Endothelial cell of umbilical vein (primary cell): ENCODE data around the gene NOXA1. TPM values are rescaled to one million over a fixed set of nuclear protein-coding genes. Genes with fewer than 3 reads are reported as not detected.

ENCODE experiments used
- BruUV-seq: library from RNA; stranded (reverse); fragments of 400-500 nt; replicated peaks from 2 replicates; lab custom pipeline; 2021; lab: Mats Ljungman, UMichigan
- CTCF ChIA-PET: fragments of 300-600, 350-600 bp; sonication (Branson Sonifier 250); formaldehyde crosslinking; loops from one replicate; lab custom pipeline; 2021; ENCODE audit warnings: antibody characterized with exemption, inconsistent platforms; lab: Charles Lee
- POLR2A ChIA-PET: fragments of 300-600, 350-600 bp; sonication (Branson Sonifier 250); formaldehyde crosslinking; loops from one replicate; lab custom pipeline; 2021; ENCODE audit warnings: antibody characterized with exemption, inconsistent platforms; lab: Charles Lee
- DNase-seq: peaks from one replicate; pipeline ENCODE4 v3.0.0-alpha.2; 2011; ENCODE audit warnings: low read depth, low spot score
- FAIRE-seq: peaks from 2 replicates; lab custom pipeline; 2011; peaks lifted over from hg19 to GRCh38; lab: Jason Lieb, UNC
- H2AFZ ChIP-seq: 2 replicates; pipeline ENCODE4 v1.6.0; 2012; ENCODE audit warnings: low read depth, low read length, control low read depth, inconsistent platforms
- H3K27ac ChIP-seq: 2 replicates; pipeline ENCODE4 v1.5.1; 2011; ENCODE audit warnings: low read depth, mild to moderate bottlenecking, control low read depth, low read length, moderate library complexity; ENCODE audit not compliant: insufficient read depth
- H3K27me3 ChIP-seq, 2 experiments: 2 replicates each; pipeline versions ENCODE4 v1.6.0 to v1.6.1; 2011; ENCODE audit warnings: low read length in 2 of 2, mixed read lengths in 1 of 2; ENCODE audit not compliant: control insufficient read depth in 2 of 2, insufficient read depth in 2 of 2
- H3K36me3 ChIP-seq, 2 experiments: 2 replicates in 1 of 2; 3 replicates in 1 of 2; pipeline ENCODE4 v1.5.1; 2011; ENCODE audit warnings: low read length in 2 of 2, mild to moderate bottlenecking in 1 of 2, moderate library complexity in 1 of 2; ENCODE audit not compliant: control insufficient read depth in 2 of 2, insufficient read depth in 2 of 2; ENCODE audit errors: extremely low read depth in 1 of 2
- H3K4me1 ChIP-seq: 3 replicates; pipeline ENCODE4 v1.5.1; 2011; ENCODE audit warnings: mild to moderate bottlenecking, low read length; ENCODE audit not compliant: control insufficient read depth, insufficient read depth; ENCODE audit errors: extremely low read depth
- H3K4me2 ChIP-seq: 2 replicates; pipeline ENCODE4 v1.6.1; 2011; ENCODE audit warnings: low read length, control low read depth, mixed read lengths; ENCODE audit not compliant: insufficient read depth
- H3K4me3 ChIP-seq, 3 experiments: fragments of 200-600 bp in 1 of 3; sonication (generic), shearing (Covaris generic) in 1 of 3; replicated peaks in 1 of 3; 2 replicates each; pipeline ENCODE4 v1.5.1; 2011 to 2016; ENCODE audit warnings: control low read depth in 3 of 3, low read length in 3 of 3, mild to moderate bottlenecking in 2 of 3, inconsistent platforms in 1 of 3, low read depth in 1 of 3, moderate library complexity in 1 of 3; ENCODE audit not compliant: insufficient read depth in 1 of 3
- H3K79me2 ChIP-seq: 2 replicates; pipeline ENCODE4 v1.6.0; 2012; ENCODE audit warnings: low read length, inconsistent platforms; ENCODE audit not compliant: control insufficient read depth, insufficient read depth
- H3K9ac ChIP-seq: replicated peaks from 2 replicates; pipeline ENCODE3; 2011; ENCODE audit warnings: low read length, control low read depth; ENCODE audit not compliant: insufficient read depth; ENCODE audit errors: extremely low read depth
- H3K9me1 ChIP-seq: replicated peaks from 3 replicates; pipeline ENCODE4 v1.6.0; 2011; ENCODE audit warnings: mild to moderate bottlenecking, low read length; ENCODE audit not compliant: control insufficient read depth, insufficient read depth; ENCODE audit errors: extremely low read depth
- H3K9me3 ChIP-seq: replicated peaks from 2 replicates; pipeline ENCODE4 v1.5.1; 2012; ENCODE audit warnings: low read length, inconsistent platforms; ENCODE audit not compliant: control insufficient read depth, insufficient read depth
- H4K20me1 ChIP-seq: replicated peaks from 2 replicates; pipeline ENCODE3; 2011; ENCODE audit warnings: mild to moderate bottlenecking, low read length; ENCODE audit not compliant: control insufficient read depth, insufficient read depth; ENCODE audit errors: extremely low read depth
- EZH2 ChIP-seq: IDR thresholded peaks from 2 replicates; pipeline ENCODE4 v1.6.1; 2012; ENCODE audit warnings: borderline replicate concordance, low read depth, mild to moderate bottlenecking, moderate library complexity, low read length, inconsistent platforms; ENCODE audit not compliant: severe bottlenecking
- FOS ChIP-seq: IDR thresholded peaks from 2 replicates; pipeline ENCODE4 v1.6.1; 2011; ENCODE audit warnings: mild to moderate bottlenecking, low read length, moderate library complexity, borderline replicate concordance; ENCODE audit not compliant: insufficient read depth
- GATA2 ChIP-seq: IDR thresholded peaks from 2 replicates; pipeline ENCODE4 v1.7.0; 2011; ENCODE audit warnings: low read depth, mild to moderate bottlenecking, moderate library complexity, mixed read lengths, low read length; ENCODE audit not compliant: insufficient read length, insufficient read depth
- JUN ChIP-seq: IDR thresholded peaks from 2 replicates; pipeline ENCODE4 v1.6.1; 2011; ENCODE audit warnings: borderline replicate concordance, low read depth; ENCODE audit not compliant: insufficient read length, insufficient read depth
- MYC ChIP-seq: IDR thresholded peaks from one replicate; pipeline ENCODE4 v1.6.1; 2011; ENCODE audit warnings: mild to moderate bottlenecking, low read depth, low read length
- POLR2A ChIP-seq: IDR thresholded peaks from 2 replicates; pipeline ENCODE4 v1.6.1; 2012; ENCODE audit warnings: low read depth, mild to moderate bottlenecking, control low read depth, low read length
- POLR2AphosphoS5 ChIP-seq: IDR thresholded peaks from 2 replicates; pipeline ENCODE4 v1.6.1; 2012; ENCODE audit warnings: low read depth, mild to moderate bottlenecking, control low read depth, low read length, moderate library complexity; ENCODE audit not compliant: insufficient read depth
- dilution Hi-C: fragments of 300-500 bp; cut with MboI; formaldehyde crosslinking; loops from one replicate; pipeline ENCODE4 v1.15.0; 2019; ENCODE audit warnings: low sequenced_read_pairs; ENCODE audit not compliant: extremely low pct_ligation_motif_present
- intact Hi-C: fragments of 100-400 bp; cut with micrococcal nuclease; formaldehyde crosslinking; loops from one replicate; pipeline ENCODE4 v1.10.0; 2022
- polyA plus RNA-seq, 4 experiments: library from polyadenylated mRNA; depleted of rRNA in 3 of 4; stranded (reverse) in 3 of 4; unstranded in 1 of 4; fragments of >200 nt; gene quantifications; 2 replicates each; pipeline versions ENCODE4 v1.2.1 to v1.2.3, GENCODE V29; 2011 to 2012; ENCODE audit warnings: missing spikeins in 1 of 4
- total RNA-seq: library from RNA; stranded (reverse); gene quantifications from 2 replicates; pipeline ENCODE4 v1.2.3, GENCODE V29; 2021
- TF ChIP-seq, protein P1 (sequence below), 2 donors: IDR thresholded peaks; 1 replicate in 1 of 2; 2 replicates in 1 of 2; pipeline ENCODE4 v1.5.1; 2011; ENCODE audit warnings: low read length in 2 of 2, mild to moderate bottlenecking in 2 of 2, moderate library complexity in 2 of 2, control low read depth in 1 of 2, inconsistent platforms in 1 of 2, low read depth in 1 of 2; ENCODE audit not compliant: insufficient read depth in 1 of 2; ENCODE audit errors: extremely low read depth in 1 of 2
- TF ChIP-seq, protein P2 (sequence below): IDR thresholded peaks from 2 replicates; pipeline ENCODE4 v1.6.1; 2011; ENCODE audit not compliant: insufficient read depth, insufficient read length

The NOXA1 gene
- total and polyA plus RNA-seq, 2 donors (not counting 3 experiments of a cell fraction or from before 2014, with no cell fraction given): 0.40 to 0.91 TPM

DNA sequence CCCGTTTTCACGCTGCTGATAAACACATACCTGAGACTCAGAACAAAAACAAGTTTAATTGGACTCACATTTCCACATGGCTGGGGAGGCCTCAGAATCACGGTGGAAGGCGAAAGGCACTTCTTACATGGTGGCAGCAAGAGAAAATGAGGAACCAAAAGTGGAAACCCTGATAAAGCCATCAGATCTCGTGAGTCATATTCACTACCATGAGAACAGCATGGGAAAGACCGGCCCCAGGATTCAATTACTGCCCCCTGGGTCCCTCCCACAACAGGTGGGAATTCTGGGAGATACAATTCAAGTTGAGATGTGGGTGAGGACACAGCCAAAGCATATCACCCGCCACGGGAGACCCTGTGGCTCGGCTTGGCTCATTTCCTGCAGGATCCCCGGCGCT is 20.4 kb upstream of the NOXA1 start:
- H3K9me1 ChIP-seq: no peaks in the 10 kb centered on the region
- no peaks in the 10 kb centered on the region for H3K79me2 ChIP-seq
- no peaks in the 10 kb centered on the region for H3K9me3 ChIP-seq
- H4K20me1 ChIP-seq: no peaks in the 10 kb centered on the region
- ChIA-PET CTCF (interaction anchor here (1.0 kb wide), 1 partner anchor 101 kb away, joined by 4 read pairs; the partner anchor contains the start of gene NRARP), POLR2A (no interaction called here)
- DNase-seq (no peak), FAIRE-seq (peak; percentile 59)
- H2AFZ ChIP-seq: no peak overlapping the region
- dilution Hi-C loops: no loop called here
- no peaks in the 10 kb centered on the region for H3K36me3 ChIP-seq
- H3K4me3 ChIP-seq: no peak overlapping the region
- peaks cover 9% of the 10 kb centered on the region for H3K4me1 ChIP-seq
- no peak for TF ChIP-seq GATA2
- no peak for TF ChIP-seq MYC
- no peak for TF ChIP-seq FOS
- no peak for TF ChIP-seq EZH2
- TF ChIP-seq, protein P1, sequence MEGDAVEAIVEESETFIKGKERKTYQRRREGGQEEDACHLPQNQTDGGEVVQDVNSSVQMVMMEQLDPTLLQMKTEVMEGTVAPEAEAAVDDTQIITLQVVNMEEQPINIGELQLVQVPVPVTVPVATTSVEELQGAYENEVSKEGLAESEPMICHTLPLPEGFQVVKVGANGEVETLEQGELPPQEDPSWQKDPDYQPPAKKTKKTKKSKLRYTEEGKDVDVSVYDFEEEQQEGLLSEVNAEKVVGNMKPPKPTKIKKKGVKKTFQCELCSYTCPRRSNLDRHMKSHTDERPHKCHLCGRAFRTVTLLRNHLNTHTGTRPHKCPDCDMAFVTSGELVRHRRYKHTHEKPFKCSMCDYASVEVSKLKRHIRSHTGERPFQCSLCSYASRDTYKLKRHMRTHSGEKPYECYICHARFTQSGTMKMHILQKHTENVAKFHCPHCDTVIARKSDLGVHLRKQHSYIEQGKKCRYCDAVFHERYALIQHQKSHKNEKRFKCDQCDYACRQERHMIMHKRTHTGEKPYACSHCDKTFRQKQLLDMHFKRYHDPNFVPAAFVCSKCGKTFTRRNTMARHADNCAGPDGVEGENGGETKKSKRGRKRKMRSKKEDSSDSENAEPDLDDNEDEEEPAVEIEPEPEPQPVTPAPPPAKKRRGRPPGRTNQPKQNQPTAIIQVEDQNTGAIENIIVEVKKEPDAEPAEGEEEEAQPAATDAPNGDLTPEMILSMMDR (IDR thresholded peaks at IDR 0.05; ENCODE audit: extremely low read depth in 1 of 2, insufficient read depth in 1 of 2, low read depth in 1 of 2, low read length in 2 of 2): no peak
- no peak for TF ChIP-seq POLR2AphosphoS5
- TF ChIP-seq, protein P2, sequence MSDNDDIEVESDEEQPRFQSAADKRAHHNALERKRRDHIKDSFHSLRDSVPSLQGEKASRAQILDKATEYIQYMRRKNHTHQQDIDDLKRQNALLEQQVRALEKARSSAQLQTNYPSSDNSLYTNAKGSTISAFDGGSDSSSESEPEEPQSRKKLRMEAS: no peak
- no peak for TF ChIP-seq POLR2A
- no peak for TF ChIP-seq JUN
- no peaks in the 10 kb centered on the region for H3K27me3 ChIP-seq
- H3K9ac ChIP-seq: no peak overlapping the region
- BruUV-seq: no TSS peak
- H3K27ac ChIP-seq: no peak overlapping the region
- no peak overlapping the region for H3K4me2 ChIP-seq
- intact Hi-C loops: no loop called here
